Tibial nerve (tissue), 4 donors: ENCODE data around the gene PIP5K1B. TPM values are rescaled to one million over a fixed set of nuclear protein-coding genes. Genes with fewer than 3 reads are reported as not detected.
A peak's percentile ranks its signal among the peaks of the same experiment; 100 is the strongest.

ENCODE experiments used
- DNase-seq, 2 donors: peaks; one replicate each; pipeline ENCODE4 v3.0.0-alpha.2; 2019; ENCODE audit warnings: low spot score in 2 of 2
- H3K27ac ChIP-seq, 4 donors: fragments of 200-600 bp; sonication (generic) in 3 of 4; one replicate each; pipeline ENCODE4 v1.5.1; 2017 to 2019; ENCODE audit warnings: mild to moderate bottlenecking in 1 of 4
- H3K27me3 ChIP-seq, 2 donors: fragments of 200-600 bp; sonication (generic) in 1 of 2; one replicate each; pipeline versions ENCODE4 v1.5.1 to v1.6.0; 2017 to 2019
- H3K36me3 ChIP-seq, 3 donors: fragments of 200-600 bp; sonication (generic); one replicate each; pipeline ENCODE4 v1.5.1; 2018 to 2019
- H3K4me1 ChIP-seq, 4 donors: fragments of 200-600 bp; sonication (generic) in 3 of 4; one replicate each; pipeline ENCODE4 v1.5.1; 2017 to 2019
- H3K4me3 ChIP-seq, 4 donors: fragments of 200-600 bp; sonication (generic) in 3 of 4; one replicate each; pipeline ENCODE4 v1.5.1; 2017 to 2019; ENCODE audit warnings: mild to moderate bottlenecking in 1 of 4, moderate library complexity in 1 of 4
- H3K9me3 ChIP-seq, 4 donors: fragments of 200-600 bp; sonication (generic) in 3 of 4; one replicate each; pipeline ENCODE4 v1.5.1; 2017 to 2019
- EP300 ChIP-seq, 2 donors: sonication (generic); formaldehyde crosslinking; IDR thresholded peaks; one replicate each; pipeline ENCODE4 v1.6.1; 2017; ENCODE audit warnings: antibody characterized with exemption in 2 of 2, mild to moderate bottlenecking in 1 of 2
- POLR2A ChIP-seq, 2 donors: fragments of 450-650 bp; IDR thresholded peaks; one replicate each; pipeline ENCODE4 v1.6.1; 2017; ENCODE audit warnings: antibody characterized with exemption in 2 of 2, mild to moderate bottlenecking in 2 of 2, moderate library complexity in 2 of 2
- WGBS, 2 donors: methylation state at CpG; one replicate each; pipeline ENCODE4 v1.1.5; 2018; 5-methylcytosine and 5-hydroxymethylcytosine counted together
- total RNA-seq, 4 donors: library from RNA; depleted of rRNA; stranded (reverse); fragments of >200 nt; gene quantifications; one replicate each; pipeline ENCODE4 v1.1.0, GENCODE V29; 2016
- TF ChIP-seq, protein P1 (sequence below), 5 experiments: fragments of 200-600 bp in 3 of 5; fragments of 450-650 bp in 2 of 5; sonication (generic) in 3 of 5; IDR thresholded peaks; one replicate each; pipeline ENCODE4 v1.5.1; 2016 to 2019; ENCODE audit warnings: antibody characterized with exemption in 5 of 5, mild to moderate bottlenecking in 3 of 5, moderate library complexity in 2 of 5

PIP5K1B gene
- total RNA-seq, 4 donors from 2014 or later, result 0.20 to 6.8 (median 3.5) TPM

DNA sequence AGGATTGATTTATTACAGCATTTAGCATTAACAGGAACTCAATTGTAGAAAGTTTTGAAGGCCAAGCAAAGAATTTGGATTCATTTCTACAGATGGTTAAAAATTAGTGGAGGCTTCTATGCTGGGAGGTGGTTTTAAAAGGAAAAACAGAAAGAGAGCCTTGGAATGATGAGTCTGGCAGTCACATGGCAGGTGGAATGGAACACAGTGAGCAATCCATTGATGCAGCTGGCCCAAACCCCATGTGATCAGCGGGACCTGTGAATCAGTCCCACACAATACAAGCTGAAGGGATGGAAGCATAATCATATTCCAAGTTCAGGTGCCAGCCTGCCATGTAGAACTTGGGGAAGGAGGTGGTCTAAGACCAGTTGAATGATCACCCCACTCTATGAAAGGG is 147.9 kb downstream of the PIP5K1B start:
- no peak for TF ChIP-seq EP300 (IDR thresholded peaks at IDR 0.05)
- no peak for TF ChIP-seq POLR2A (IDR thresholded peaks at IDR 0.05)
- TF ChIP-seq, protein P1, sequence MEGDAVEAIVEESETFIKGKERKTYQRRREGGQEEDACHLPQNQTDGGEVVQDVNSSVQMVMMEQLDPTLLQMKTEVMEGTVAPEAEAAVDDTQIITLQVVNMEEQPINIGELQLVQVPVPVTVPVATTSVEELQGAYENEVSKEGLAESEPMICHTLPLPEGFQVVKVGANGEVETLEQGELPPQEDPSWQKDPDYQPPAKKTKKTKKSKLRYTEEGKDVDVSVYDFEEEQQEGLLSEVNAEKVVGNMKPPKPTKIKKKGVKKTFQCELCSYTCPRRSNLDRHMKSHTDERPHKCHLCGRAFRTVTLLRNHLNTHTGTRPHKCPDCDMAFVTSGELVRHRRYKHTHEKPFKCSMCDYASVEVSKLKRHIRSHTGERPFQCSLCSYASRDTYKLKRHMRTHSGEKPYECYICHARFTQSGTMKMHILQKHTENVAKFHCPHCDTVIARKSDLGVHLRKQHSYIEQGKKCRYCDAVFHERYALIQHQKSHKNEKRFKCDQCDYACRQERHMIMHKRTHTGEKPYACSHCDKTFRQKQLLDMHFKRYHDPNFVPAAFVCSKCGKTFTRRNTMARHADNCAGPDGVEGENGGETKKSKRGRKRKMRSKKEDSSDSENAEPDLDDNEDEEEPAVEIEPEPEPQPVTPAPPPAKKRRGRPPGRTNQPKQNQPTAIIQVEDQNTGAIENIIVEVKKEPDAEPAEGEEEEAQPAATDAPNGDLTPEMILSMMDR (IDR thresholded peaks at IDR 0.05), result no peak
- no peaks in the 10 kb centered on the region for H3K4me1 ChIP-seq
- H3K36me3 ChIP-seq, result no peaks in the 10 kb centered on the region
- DNase-seq, result no peak
- H3K27ac ChIP-seq, result no peak overlapping the region
- H3K9me3 ChIP-seq, result no peaks in the 10 kb centered on the region
- no peaks in the 10 kb centered on the region for H3K27me3 ChIP-seq
- WGBS, 2 donors, result 96 to 100% methylated on average over 1 of the region's 1 CpG
- no peak overlapping the region for H3K4me3 ChIP-seq

DNA sequence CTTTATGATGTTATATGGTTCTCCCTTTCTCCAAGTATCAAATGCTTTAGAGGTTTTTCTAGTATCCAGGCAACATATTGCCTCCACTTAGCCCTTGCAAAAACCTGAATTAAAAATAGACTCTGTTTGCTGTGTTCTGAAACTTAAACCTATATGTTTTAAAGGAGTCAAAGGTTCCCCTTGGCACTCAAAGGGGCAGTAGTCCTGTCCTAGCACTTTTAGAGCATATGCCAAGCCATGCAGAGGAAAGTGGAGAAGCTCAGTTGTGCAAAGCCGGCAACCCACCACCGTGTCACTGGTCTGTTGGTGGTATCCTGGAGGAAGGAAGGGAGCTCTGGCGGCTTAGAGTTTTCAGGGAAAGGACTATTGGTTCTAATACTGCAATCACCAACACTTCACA is 154.3 kb downstream of the PIP5K1B start:
- H3K36me3 ChIP-seq, result no peaks in the 10 kb centered on the region
- H3K9me3 ChIP-seq, result no peaks in the 10 kb centered on the region
- 46 to 77% methylated on average over 3 of the region's 3 CpGs for WGBS, 2 donors
- H3K27ac ChIP-seq, result no peak overlapping the region
- H3K27me3 ChIP-seq, result no peaks in the 10 kb centered on the region
- no peak for DNase-seq
- no peaks in the 10 kb centered on the region for H3K4me1 ChIP-seq
- TF ChIP-seq POLR2A (IDR thresholded peaks at IDR 0.05) (no peak), EP300 (IDR thresholded peaks at IDR 0.05) (no peak)
- TF ChIP-seq, protein P1 (IDR thresholded peaks at IDR 0.05), result no peak
- no peak overlapping the region for H3K4me3 ChIP-seq

DNA sequence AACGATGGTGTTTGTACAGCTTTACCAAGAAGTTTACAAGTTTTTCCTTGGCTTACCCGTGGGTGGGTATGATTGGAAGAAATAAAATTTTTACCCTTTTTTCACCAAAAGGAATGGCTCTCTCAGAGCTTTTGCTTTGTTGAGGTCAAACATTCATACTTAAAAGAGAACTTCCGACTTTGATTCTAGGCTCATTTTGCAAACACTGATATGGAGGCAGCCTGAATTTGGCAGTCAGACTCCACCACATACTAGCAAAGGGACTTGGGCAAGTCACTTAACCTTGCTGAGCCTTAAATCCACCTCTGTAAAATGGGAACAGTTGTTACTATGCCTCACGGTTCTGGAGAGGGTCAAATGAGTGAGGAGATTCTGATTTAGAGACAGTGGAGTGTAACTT is 155.4 kb downstream of the PIP5K1B start:
- no peak overlapping the region for H3K4me3 ChIP-seq
- no peaks in the 10 kb centered on the region for H3K9me3 ChIP-seq
- TF ChIP-seq POLR2A (IDR thresholded peaks at IDR 0.05) (no peak), EP300 (IDR thresholded peaks at IDR 0.05) (no peak)
- TF ChIP-seq, protein P1 (IDR thresholded peaks at IDR 0.05), result no peak
- no peaks in the 10 kb centered on the region for H3K36me3 ChIP-seq
- WGBS, 2 donors, result 62 to 70% methylated on average over 4 of the region's 4 CpGs
- H3K4me1 ChIP-seq, result no peaks in the 10 kb centered on the region
- no peaks in the 10 kb centered on the region for H3K27me3 ChIP-seq
- no peak overlapping the region for H3K27ac ChIP-seq
- DNase-seq, result no peak

DNA sequence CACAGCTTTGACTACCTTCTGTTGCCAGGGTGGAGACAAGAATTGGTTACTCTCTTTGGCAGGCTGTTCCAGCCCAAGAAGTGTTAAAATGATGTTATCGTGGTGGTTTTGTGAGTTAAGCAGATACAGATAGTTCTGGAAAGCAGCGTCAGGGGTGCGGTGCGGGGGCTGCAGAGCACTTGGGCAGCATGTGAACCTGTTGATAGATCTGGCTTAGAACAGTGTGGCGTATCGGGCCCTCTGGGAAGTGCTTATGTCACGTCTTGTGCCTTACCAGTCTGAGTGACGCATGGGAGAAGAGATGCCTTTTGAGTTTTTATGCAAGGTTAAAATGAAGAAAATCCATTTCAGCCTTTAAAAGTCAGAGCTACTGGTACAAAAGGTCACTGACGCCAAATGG is 156.4 kb downstream of the PIP5K1B start:
- WGBS, 2 donors, result 62 to 70% methylated on average over 9 of the region's 9 CpGs
- Histone ChIP-seq H3K36me3 (no peaks in the 10 kb centered on the region), H3K27ac (no peak overlapping the region), H3K4me1 (no peaks in the 10 kb centered on the region), H3K9me3 (no peaks in the 10 kb centered on the region), H3K27me3 (no peaks in the 10 kb centered on the region), H3K4me3 (no peak overlapping the region)
- no peak for DNase-seq
- TF ChIP-seq, protein P1 (IDR thresholded peaks at IDR 0.05), result no peak
- TF ChIP-seq EP300 (IDR thresholded peaks at IDR 0.05), result peak in 1 of 2 donors; percentile 21

DNA sequence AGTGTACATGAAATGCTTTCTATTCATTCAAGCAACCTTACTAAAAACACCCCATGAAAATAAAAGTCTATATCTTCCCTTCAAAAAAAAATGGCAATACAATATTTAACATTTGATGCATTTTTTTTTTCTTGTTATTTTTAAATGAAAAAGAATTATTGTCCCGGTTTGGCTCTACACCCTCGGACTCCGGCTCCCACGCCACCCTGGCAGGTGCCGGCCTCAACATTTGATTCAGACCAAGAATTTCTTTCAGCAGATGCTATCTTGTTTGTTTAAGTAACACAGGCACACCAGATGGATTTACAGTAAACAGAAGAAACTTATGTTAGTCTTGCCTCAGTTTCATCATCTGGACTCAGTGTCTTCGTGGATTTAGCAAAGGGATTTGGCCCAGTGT is 162.0 kb downstream of the PIP5K1B start:
- 82 to 86% methylated on average over 6 of the region's 6 CpGs for WGBS, 2 donors
- Histone ChIP-seq H3K4me3 (no peak overlapping the region), H3K27me3 (no peaks in the 10 kb centered on the region), H3K36me3 (no peaks in the 10 kb centered on the region), H3K9me3 (no peaks in the 10 kb centered on the region), H3K4me1 (no peaks in the 10 kb centered on the region), H3K27ac (no peak overlapping the region)
- no peak for DNase-seq
- TF ChIP-seq, protein P1 (IDR thresholded peaks at IDR 0.05), result no peak
- TF ChIP-seq EP300 (IDR thresholded peaks at IDR 0.05) (no peak), POLR2A (IDR thresholded peaks at IDR 0.05) (no peak)
